Measurements from ENCODE around the gene ATXN7L2.
"Not testable (repeated sequence)": the region's sequence is repeated elsewhere in the genome, so short reads cannot be mapped to it uniquely, and the experiment has no call there.

DNA sequence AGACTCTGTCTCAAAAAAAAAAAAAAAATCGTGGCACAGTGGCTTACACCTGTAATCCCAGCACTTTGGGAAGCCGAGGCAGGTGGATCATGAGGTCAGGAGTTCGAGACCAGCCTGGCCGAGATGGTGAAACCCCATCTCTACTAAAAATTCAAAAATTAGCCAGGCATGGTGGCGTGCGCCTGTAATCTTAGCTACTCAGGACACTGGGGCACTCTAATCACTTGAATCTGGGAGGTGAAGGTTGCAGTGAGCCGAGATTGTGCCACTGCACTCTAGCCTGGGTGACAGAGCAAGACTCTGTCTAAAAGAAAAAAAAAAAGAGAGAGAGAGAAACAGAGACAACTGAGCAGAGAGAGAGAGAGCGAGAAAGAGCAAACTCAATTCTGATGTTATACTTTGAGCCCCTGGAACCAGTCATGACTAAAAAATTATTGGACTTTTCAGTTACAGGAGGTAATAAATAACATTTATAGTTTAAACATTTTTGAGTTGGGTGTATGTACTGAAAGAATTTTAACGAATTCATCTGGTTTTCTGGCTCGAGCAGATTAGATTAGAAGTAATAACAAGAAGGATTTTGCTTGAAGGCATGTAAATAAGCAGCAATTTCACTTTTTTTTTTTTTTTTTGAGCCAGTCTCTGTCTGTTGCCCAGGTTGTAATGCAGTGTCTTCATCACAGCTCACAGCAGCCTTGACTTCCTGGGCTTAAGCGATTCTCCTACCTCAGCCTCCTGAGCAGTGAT, 37.6 kb upstream of the ATXN7L2 start:
- TF ChIP-seq POLR2A (IDR thresholded peaks at IDR 0.05; ENCODE audit: control extremely low read depth in 1 of 2, low read depth in 2 of 2, low read length in 2 of 2); CBX5 (IDR thresholded peaks at IDR 0.05; ENCODE audit: low read depth, low read length): not testable (repeated sequence)
